ENCODE measurements around the gene ARFIP2. TPM values are rescaled to one million over a fixed set of nuclear protein-coding genes. Genes with fewer than 3 reads are reported as not detected.

ARFIP2 gene
- total and polyA plus RNA-seq, 2 of the 8 experiments (the other 6 are each of a cell fraction or from before 2014, with no cell fraction given), result 48.3 to 48.7 TPM

DNA sequence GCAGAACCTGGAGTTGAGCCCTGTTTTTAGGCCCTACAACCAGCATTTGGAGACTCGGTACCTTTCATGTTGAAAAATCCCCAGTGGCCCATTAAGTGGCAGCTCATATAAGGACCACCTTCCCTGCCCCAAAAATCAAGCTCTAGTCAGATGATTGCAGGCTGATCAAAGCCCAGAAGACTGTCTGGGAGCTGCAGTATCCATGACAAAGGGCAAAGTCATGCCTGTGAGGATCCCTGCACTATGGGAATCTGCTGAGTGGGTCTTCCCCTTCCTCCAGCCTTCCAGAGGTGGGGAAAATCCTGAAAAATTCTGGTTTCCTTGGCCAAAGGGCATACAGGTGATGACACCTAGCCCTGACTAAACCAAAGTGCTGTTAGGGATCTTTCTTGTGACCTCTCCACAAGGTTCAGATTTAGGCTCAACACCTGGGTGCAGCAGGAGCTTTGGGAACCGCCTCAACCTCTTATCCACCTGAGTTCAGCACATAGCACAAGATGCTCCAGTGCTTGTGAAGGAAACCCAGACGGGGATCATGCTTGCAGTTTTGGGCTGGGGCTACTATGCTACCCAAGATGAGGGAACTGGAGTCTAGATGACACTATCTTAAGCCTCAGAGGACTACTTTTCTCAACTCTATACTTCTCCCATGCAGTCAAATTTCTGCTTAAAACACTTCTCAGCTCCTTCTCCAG lies 6.2 kb downstream of the ARFIP2 start:
- H3K14ac ChIP-seq (ENCODE audit: insufficient read length), result no peak overlapping the region
- no peak for DNase-seq (ENCODE audit: low read depth in 1 of 2, low spot score in 2 of 2)
- H3K36me3 ChIP-seq (ENCODE audit: control insufficient read depth in 2 of 4, insufficient read depth in 4 of 4, low read length in 3 of 4), result peaks cover 13 to 34% (median 24%) of the 10 kb centered on the region in 4 experiments
- H3K4me1 ChIP-seq (replicated peaks in 1 of 4; ENCODE audit: control insufficient read depth in 3 of 4, insufficient read depth in 4 of 4, low read length in 3 of 4), result peaks cover 8 to 18% (median 9%) of the 10 kb centered on the region in 4 experiments
- no peak overlapping the region for H2BK12ac ChIP-seq (ENCODE audit: low read depth, low read length)
- H3K56ac ChIP-seq (replicated peaks; ENCODE audit: insufficient read length, low read depth, low read length), result no peak overlapping the region
- peaks cover 1 to 6% of the 10 kb centered on the region in 2 experiments for H4K20me1 ChIP-seq (replicated peaks in 1 of 2; ENCODE audit: control insufficient read depth in 1 of 2, insufficient read depth in 2 of 2, low read length in 2 of 2)
- ChIA-PET CTCF (ENCODE audit: partially characterized antibody) (interaction anchor here (0.6 to 7.0 kb wide), 23 partner anchors 9 to 1099 kb away, joined by 3 to 69 read pairs (median 4); partner anchors contain the start of genes APBB1, DNHD1, HPX and SMPD1), POLR2A (ENCODE audit: partially characterized antibody) (interaction anchor here (0.8 to 3.1 kb wide), 15 partner anchors 10 to 206 kb away, joined by 3 to 13 read pairs (median 4); partner anchors contain the start of genes APBB1, DNHD1, HPX and TAF10)
- no peaks in the 10 kb centered on the region for H3K79me1 ChIP-seq (ENCODE audit: low read depth, low read length)
- H2BK20ac ChIP-seq (ENCODE audit: low read length), result no peak overlapping the region
- WGBS, 2 experiments (ENCODE audit: extremely low coverage in 1 of 2, insufficient coverage in 1 of 2, insufficient read length in 1 of 2, insufficient replicate concordance in 2 of 2, low coverage in 1 of 2, low lambda C conversion rate in 2 of 2, missing lambda C conversion rate in 1 of 2), result 76% methylated on average over 3 of the region's 3 CpGs; no CpG with 5 or more reads in 1 of the 2 experiments
- H3K4me3 ChIP-seq (ENCODE audit: extremely low read depth in 1 of 4, insufficient read depth in 2 of 4, low read depth in 3 of 4, low read length in 4 of 4), result peak overlapping the region; percentile 42 to 97 (median 53); a peak in 5 of 8 replicates
- H3K23me2 ChIP-seq (ENCODE audit: low read depth, low read length), result peaks cover 10% of the 10 kb centered on the region; the same call in 1 of the 2 replicates
- no peak overlapping the region for H3K18ac ChIP-seq (ENCODE audit: extremely low read depth, low read length)
- TF ChIP-seq ZNF274 (IDR thresholded peaks at IDR 0.05; ENCODE audit: borderline replicate concordance, extremely low read depth, low read length), result no peak
- peak; percentile 27 to 48; a peak in 1 of 3 replicates for TF ChIP-seq POLR2A (IDR thresholded peaks at IDR 0.05; ENCODE audit: control extremely low read depth in 1 of 2, low read depth in 2 of 2, low read length in 2 of 2)
- TF ChIP-seq POLR2AphosphoS5 (IDR thresholded peaks at IDR 0.05; ENCODE audit: low read depth, low read length), result 0 out of 2 replicates have a peak, but pooled peaks have one; percentile 1
- no peak for TF ChIP-seq RFX5 (IDR thresholded peaks at IDR 0.05; ENCODE audit: borderline replicate concordance, low read depth, low read length)
- no peak for FAIRE-seq
- H3K4me2 ChIP-seq (ENCODE audit: insufficient read depth in 1 of 2, low read depth in 2 of 2, low read length in 2 of 2), result peak overlapping the region; percentile 71 to 80
- H2BK5ac ChIP-seq (ENCODE audit: low read depth, low read length), result no peak overlapping the region
- no peaks in the 10 kb centered on the region; a peak in 1 of 7 replicates for H3K27me3 ChIP-seq (replicated peaks in 1 of 4; ENCODE audit: control insufficient read depth in 3 of 4, extremely low read depth in 1 of 4, insufficient read depth in 3 of 4, low read length in 3 of 4)
- no peak overlapping the region for H2AFZ ChIP-seq (ENCODE audit: low read length)
- no peak overlapping the region; a peak in 1 of 7 replicates for H3K9ac ChIP-seq (replicated peaks in 1 of 4; ENCODE audit: extremely low read depth in 1 of 4, low read depth in 3 of 4, low read length in 3 of 4)
- no peak overlapping the region for H4K8ac ChIP-seq (ENCODE audit: extremely low read depth, insufficient read depth, low read length)
- H3K79me2 ChIP-seq (ENCODE audit: control insufficient read depth in 1 of 2, insufficient read depth in 2 of 2, low read length in 2 of 2), result peaks cover 0 to 5% of the 10 kb centered on the region in 2 experiments; a peak in 2 of 4 replicates
- H3K27ac ChIP-seq (ENCODE audit: low read depth, low read length), result no peak overlapping the region
- H2BK15ac ChIP-seq (ENCODE audit: low read length), result no peak overlapping the region
- no peak overlapping the region for H2BK120ac ChIP-seq (replicated peaks; ENCODE audit: low read depth, low read length)
- no peak overlapping the region for H4K91ac ChIP-seq (replicated peaks; ENCODE audit: insufficient read length, low read length)
- no peaks in the 10 kb centered on the region for H3K9me3 ChIP-seq (ENCODE audit: insufficient read depth in 2 of 2, low read depth in 1 of 2, low read length in 1 of 2)
- H3K4ac ChIP-seq (replicated peaks; ENCODE audit: insufficient read length, low read depth, low read length), result no peak overlapping the region
- H4K5ac ChIP-seq (ENCODE audit: insufficient read length, low read depth, low read length), result no peak overlapping the region
- no peak overlapping the region for H3K23ac ChIP-seq (ENCODE audit: insufficient read length)
- H2AK5ac ChIP-seq (ENCODE audit: low read depth, low read length), result no peak overlapping the region
